22Rv1 (cell line): Measurements from ENCODE around the gene FAM107B.

ENCODE experiments used
- H3K27ac ChIP-seq: fragments of 450-650 bp; 2 replicates; pipeline ENCODE4 v1.5.1; 2017
- CTCF ChIP-seq: fragments of 450-650 bp; IDR thresholded peaks from 2 replicates; pipeline ENCODE4 v1.5.1; 2017; ENCODE audit warnings: mild to moderate bottlenecking
- ZFX ChIP-seq: fragments of 450-650 bp; IDR thresholded peaks from 2 replicates; pipeline ENCODE4 v1.6.1; 2017; ENCODE audit warnings: antibody characterized with exemption, borderline replicate concordance

FAM107B gene

DNA sequence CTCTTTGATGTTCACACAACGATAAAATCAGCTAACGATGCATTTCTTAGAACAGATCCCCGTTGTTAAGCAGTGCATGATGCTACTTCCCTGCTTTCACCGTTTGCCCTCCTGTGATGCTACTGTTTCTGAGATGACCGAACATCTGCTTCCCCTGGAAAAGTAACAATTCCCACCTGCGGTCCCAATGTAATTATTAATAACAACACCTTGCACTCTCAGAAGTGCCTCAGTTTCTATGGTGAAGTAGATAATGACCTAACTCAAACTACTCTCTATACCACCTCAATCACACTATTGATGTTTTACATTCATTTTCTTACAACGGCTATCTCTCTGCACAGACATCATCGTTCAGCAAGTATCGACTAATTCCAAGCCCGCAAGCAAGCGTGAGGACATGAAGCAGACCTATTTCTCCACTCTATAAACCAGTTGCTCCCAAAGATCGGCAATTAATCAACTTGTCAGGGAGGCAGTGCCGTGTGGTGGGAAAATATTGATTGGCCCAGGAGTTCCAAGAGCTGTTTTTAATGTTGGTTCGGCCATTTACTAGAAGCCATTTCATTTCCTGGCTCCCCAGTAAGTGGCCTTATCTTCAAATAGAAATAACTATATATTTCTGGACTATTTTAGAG lies 42.7 kb downstream of the FAM107B start:
- no peak overlapping the region for H3K27ac ChIP-seq
- no peak for TF ChIP-seq ZFX
- no peak for TF ChIP-seq CTCF

DNA sequence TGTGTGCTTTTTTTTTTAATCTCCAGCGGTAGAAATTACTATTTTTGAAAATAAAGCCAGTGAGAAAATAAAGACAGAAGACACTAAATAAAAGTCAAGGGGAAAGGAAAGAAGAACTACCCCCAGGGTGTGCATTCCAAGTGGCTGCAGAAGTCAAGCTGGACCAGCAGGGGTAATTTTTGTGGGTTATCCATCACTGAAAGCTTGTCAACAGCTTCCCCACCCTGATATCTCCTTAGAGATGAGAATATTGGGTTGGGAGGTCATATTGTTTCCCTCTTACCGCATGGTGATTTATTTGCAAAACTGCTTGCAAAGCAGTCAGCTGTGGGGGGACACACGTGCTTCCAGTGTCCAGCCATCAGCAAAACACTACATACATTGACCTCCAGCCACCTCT lies 46.4 kb downstream of the FAM107B start:
- no peak overlapping the region for H3K27ac ChIP-seq
- TF ChIP-seq CTCF (no peak), ZFX (no peak)

- TF ChIP-seq ZFX (no peak), CTCF (no peak)
- H3K27ac ChIP-seq: no peak overlapping the region
Observed at GRCh38 chr10:14727924-14728323, 46.8 kb downstream of the FAM107B start.

GRCh38 chr10:14727465-14727864 lies 47.2 kb downstream of the FAM107B start:
- TF ChIP-seq ZFX (no peak), CTCF (no peak)
- H3K27ac ChIP-seq: no peak overlapping the region

DNA sequence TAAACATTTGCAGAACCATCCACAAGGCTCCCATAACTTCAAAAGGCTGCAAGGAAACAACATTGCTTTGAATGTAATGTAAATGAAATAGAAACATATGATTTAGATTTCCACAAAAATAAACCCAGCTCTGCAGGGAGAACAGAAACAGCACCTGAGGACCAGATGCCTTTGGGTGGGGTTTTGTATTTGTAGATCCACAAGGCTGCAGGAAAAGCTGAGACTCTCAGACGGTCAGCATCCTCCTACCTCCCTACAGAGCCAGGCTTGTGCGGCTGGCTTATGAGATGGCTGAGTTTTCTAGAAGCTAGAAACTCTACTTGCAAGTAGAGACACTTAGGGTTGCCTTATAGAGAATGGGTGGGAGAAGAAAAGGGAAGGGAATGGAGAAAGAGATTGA lies 49.8 kb downstream of the FAM107B start:
- no peak for TF ChIP-seq ZFX
- no peak for TF ChIP-seq CTCF
- H3K27ac ChIP-seq: no peak overlapping the region

DNA sequence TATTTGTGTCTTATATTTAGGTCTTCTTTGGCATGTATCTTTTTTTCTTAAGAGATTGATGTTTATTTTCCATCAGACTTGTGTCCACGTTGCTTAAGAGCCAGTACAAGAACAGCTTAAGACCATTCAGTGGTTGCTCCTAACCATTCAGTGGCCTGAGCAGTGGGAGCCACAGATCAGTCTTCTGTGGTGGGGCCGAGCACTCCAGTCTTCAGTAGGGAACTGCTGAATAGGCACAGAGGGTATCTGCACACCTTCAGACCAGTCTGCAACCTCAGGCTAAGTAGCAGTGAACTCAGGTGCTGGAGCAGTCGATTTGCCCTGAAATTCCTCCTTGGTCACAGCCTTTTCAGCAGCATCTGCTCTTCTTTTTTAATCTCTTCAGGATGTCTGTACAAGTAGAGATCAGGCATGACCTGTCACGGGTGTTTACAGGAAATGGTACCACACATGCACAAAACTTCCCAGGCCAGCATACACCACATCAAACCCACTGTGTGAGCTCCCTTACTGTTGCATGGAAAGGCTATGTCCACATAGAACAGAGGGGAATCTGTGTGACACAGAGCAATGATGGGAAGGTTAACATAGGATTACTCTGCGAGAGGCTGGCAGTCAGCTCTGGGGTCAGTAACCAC lies 51.5 kb downstream of the FAM107B start:
- TF ChIP-seq CTCF (no peak), ZFX (no peak)

GRCh38 chr10:14717552-14717951 lies 57.1 kb downstream of the FAM107B start:
- TF ChIP-seq CTCF (no peak), ZFX (no peak)
- no peak overlapping the region for H3K27ac ChIP-seq

More for the DNA sequence above, 51.5 kb downstream of the FAM107B start:
- no peak overlapping the region for H3K27ac ChIP-seq
